Lung (tissue), 12 donors: ENCODE data around the gene ATMIN. TPM values are rescaled to one million over a fixed set of nuclear protein-coding genes. Genes with fewer than 3 reads are reported as not detected.

ENCODE experiments used
- ATAC-seq: fragments of 200-7000 bp; cut with Tn5 transposase; one replicate; pipeline ENCODE4 v1.9.1; 2020; ENCODE audit warnings: moderate number of reproducible peaks; ENCODE audit not compliant: insufficient read depth, low FRiP score
- DNase-seq, 3 donors: peaks; one replicate each; pipeline ENCODE4 v3.0.0-alpha.2; 2013 to 2017
- H3K27ac ChIP-seq, 2 donors: one replicate each; pipeline ENCODE4 v1.5.1; 2013; ENCODE audit warnings: mild to moderate bottlenecking in 2 of 2, moderate library complexity in 2 of 2, control low read depth in 1 of 2, inconsistent platforms in 1 of 2, low read depth in 1 of 2, low read length in 1 of 2
- H3K27me3 ChIP-seq, 3 donors: one replicate each; pipeline ENCODE4 v1.5.1; 2013; ENCODE audit warnings: low read length in 2 of 3; ENCODE audit not compliant: control insufficient read depth in 3 of 3, insufficient read depth in 3 of 3
- H3K36me3 ChIP-seq, 4 donors: one replicate each; pipeline ENCODE4 v1.5.1; 2013; ENCODE audit warnings: low read length in 4 of 4, mild to moderate bottlenecking in 1 of 4, moderate library complexity in 1 of 4; ENCODE audit not compliant: control insufficient read depth in 4 of 4, insufficient read depth in 4 of 4
- H3K4me1 ChIP-seq, 5 donors: one replicate each; pipeline ENCODE4 v1.5.1; 2013; ENCODE audit warnings: low read length in 5 of 5, mild to moderate bottlenecking in 2 of 5, moderate library complexity in 1 of 5; ENCODE audit not compliant: control insufficient read depth in 5 of 5, insufficient read depth in 5 of 5
- H3K4me3 ChIP-seq: one replicate; pipeline ENCODE4 v1.5.1; 2013; ENCODE audit warnings: mild to moderate bottlenecking, control low read depth, moderate library complexity
- H3K9ac ChIP-seq, 2 donors: one replicate each; pipeline ENCODE4 v1.5.1; 2013; ENCODE audit warnings: low read length in 2 of 2, control low read depth in 1 of 2; ENCODE audit not compliant: insufficient read depth in 1 of 2
- H3K9me3 ChIP-seq, 4 donors: one replicate each; pipeline ENCODE4 v1.5.1; 2013; ENCODE audit warnings: low read length in 3 of 4, mild to moderate bottlenecking in 1 of 4, moderate library complexity in 1 of 4; ENCODE audit not compliant: control insufficient read depth in 4 of 4, insufficient read depth in 3 of 4
- CTCF ChIP-seq: IDR thresholded peaks from 2 replicates; pipeline ENCODE4 v1.5.1; 2012; ENCODE audit warnings: mild to moderate bottlenecking; ENCODE audit errors: control extremely low read depth, extremely low read depth
- WGBS, 2 donors: extraction: QIAGEN DNeasy Blood & Tissue Kit; methylation state at CpG; one replicate each; pipeline ENCODE4 v1.1.7; 2013; 5-methylcytosine and 5-hydroxymethylcytosine counted together
- polyA plus RNA-seq, 2 donors: library from polyadenylated mRNA; stranded (reverse); fragments of 200-250 nt; gene quantifications; one replicate each; pipeline ENCODE4 v1.2.1, GENCODE V29; 2013
- total RNA-seq, 2 donors: library from RNA; depleted of rRNA in 1 of 2; stranded (reverse); fragments of >200 nt in 1 of 2; gene quantifications; one replicate each; pipeline ENCODE4 v1.2.1, GENCODE V29; 2014 to 2021
- donor health status: control.
- donor health status: control.
- donor health status: Bipolar disorder and iron deficiency.
- donor health status: healthy.
- donor health status: DM: yes; HTN: yes; CAD: no.

Gene ATMIN
- total and polyA plus RNA-seq, 4 donors: 11.6 to 28.8 (median 19.1) TPM

DNA sequence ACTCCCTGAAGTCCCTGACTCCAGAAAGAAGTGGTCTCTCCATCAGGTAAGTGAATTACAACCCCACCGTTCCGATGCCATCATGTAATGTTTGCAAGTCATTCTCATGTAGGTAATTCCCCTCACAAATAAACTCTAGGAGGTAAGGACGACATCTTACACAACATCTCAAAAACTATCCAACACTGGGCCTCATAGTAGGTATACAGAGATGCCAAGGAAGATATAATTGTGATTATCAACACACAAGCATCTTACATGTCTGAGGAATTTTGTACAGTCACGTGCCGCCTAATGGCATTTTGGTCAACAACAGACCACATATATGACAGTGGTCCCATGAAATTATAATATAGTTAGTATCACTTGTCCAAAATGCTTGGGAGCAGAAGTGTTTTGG is 53.2 kb downstream of the ATMIN start:
- Histone ChIP-seq H3K27ac (no peak overlapping the region), H3K9ac (no peak overlapping the region), H3K36me3 (peaks cover 0 to 18% (median 5%) of the 10 kb centered on the region in 4 donors), H3K4me1 (peaks cover 0 to 1% (median 0%) of the 10 kb centered on the region in 5 donors), H3K9me3 (no peaks in the 10 kb centered on the region), H3K4me3 (no peak overlapping the region), H3K27me3 (no peaks in the 10 kb centered on the region)
- no peak for ATAC-seq
- DNase-seq: no peak
- no peak for TF ChIP-seq CTCF
- WGBS, 2 donors: 95 to 98% methylated on average over 5 of the region's 5 CpGs

DNA sequence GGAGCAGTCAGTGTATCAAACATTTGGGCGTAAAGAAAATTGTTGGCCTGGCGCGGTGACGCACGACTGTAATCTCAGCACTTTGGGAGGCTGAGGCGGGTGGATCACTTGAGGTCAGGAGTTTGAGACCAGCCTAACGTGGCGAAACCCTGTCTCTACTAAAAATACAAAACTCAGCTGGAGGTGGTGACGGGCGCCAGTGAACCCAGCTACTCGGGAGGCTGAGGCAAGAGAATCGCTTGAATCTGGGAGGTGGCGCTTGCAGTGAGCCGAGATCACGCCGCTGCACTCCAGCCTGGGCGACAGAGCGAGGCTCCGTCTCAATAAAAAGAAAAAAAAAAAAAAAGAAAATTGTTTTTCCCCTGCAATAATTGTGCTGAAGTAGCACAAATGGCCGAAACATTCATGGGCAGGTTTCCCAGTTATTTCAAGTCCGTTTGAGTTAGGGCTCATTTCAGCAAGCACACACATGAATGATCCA is 59.2 kb downstream of the ATMIN start:
- Histone ChIP-seq H3K27me3 (no peaks in the 10 kb centered on the region), H3K4me3 (no peak overlapping the region), H3K9me3 (no peaks in the 10 kb centered on the region), H3K9ac (no peak overlapping the region), H3K27ac (no peak overlapping the region), H3K36me3 (peaks cover 0 to 4% (median 0%) of the 10 kb centered on the region in 4 donors), H3K4me1 (peaks cover 0 to 4% (median 1%) of the 10 kb centered on the region in 5 donors)
- 78 to 81% methylated on average over 21 of the region's 21 CpGs for WGBS, 2 donors
- ATAC-seq (no peak), DNase-seq (peak; percentile 24 to 87 (median 78))
- TF ChIP-seq CTCF: no peak

DNA sequence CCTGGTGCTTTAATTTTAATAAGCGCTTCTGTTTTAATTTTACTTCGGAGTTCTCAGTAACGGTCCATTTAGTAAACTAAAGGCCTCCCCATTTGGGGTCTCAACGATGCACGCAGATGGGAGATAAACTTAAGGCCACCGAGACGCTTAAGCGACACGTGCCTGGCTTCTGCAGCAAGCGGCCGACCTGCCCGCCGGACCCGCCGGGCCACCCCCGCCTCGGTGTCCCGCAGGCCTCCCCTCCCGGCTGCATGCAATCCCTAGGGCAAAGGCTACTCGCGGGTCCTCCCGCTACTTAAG is 60.0 kb downstream of the ATMIN start:
- no peak for ATAC-seq
- H3K4me1 ChIP-seq: peaks cover 0 to 4% (median 0%) of the 10 kb centered on the region in 5 donors
- H3K27me3 ChIP-seq: no peaks in the 10 kb centered on the region

More for the DNA sequence above, 60.0 kb downstream of the ATMIN start:
- TF ChIP-seq CTCF: no peak
- peak overlapping the region; percentile 79 to 84 for H3K27ac ChIP-seq
- DNase-seq: no peak
- 0 to 1% methylated on average over 22 of the region's 22 CpGs for WGBS, 2 donors
- H3K36me3 ChIP-seq: no peaks in the 10 kb centered on the region
- H3K4me3 ChIP-seq: peak overlapping the region; percentile 69
- H3K9ac ChIP-seq: peak overlapping the region; percentile 61 to 65
- no peaks in the 10 kb centered on the region for H3K9me3 ChIP-seq
